SJCRH30 (cell line): ENCODE results near the gene CST3. TPM values are rescaled to one million over a fixed set of nuclear protein-coding genes. Genes with fewer than 3 reads are reported as not detected.

ENCODE experiments used
- DNase-seq, 2 experiments: peaks; one replicate each; pipeline ENCODE4 v3.0.0-alpha.2; 2015 to 2020
- H3K27ac ChIP-seq: fragments of 250-450 bp; sonication (Bioruptor Pico); 2 replicates; pipeline ENCODE4 v1.5.1; 2020; ENCODE audit warnings: mild to moderate bottlenecking, moderate library complexity
- H3K27me3 ChIP-seq: fragments of 250-450 bp; sonication (Bioruptor Pico); 2 replicates; pipeline ENCODE4 v1.5.1; 2020; ENCODE audit warnings: mild to moderate bottlenecking, moderate library complexity
- H3K36me3 ChIP-seq: fragments of 250-450 bp; sonication (Bioruptor Pico); 2 replicates; pipeline ENCODE4 v1.5.1; 2020; ENCODE audit warnings: mild to moderate bottlenecking, moderate library complexity
- H3K4me1 ChIP-seq: fragments of 250-450 bp; sonication (Bioruptor Pico); 2 replicates; pipeline ENCODE4 v1.5.1; 2020; ENCODE audit warnings: mild to moderate bottlenecking, moderate library complexity
- H3K4me3 ChIP-seq: fragments of 250-450 bp; sonication (Bioruptor Pico); 2 replicates; pipeline ENCODE4 v1.5.1; 2020; ENCODE audit warnings: mild to moderate bottlenecking, moderate library complexity
- H3K9me3 ChIP-seq: fragments of 250-450 bp; sonication (Bioruptor Pico); replicated peaks from 2 replicates; pipeline ENCODE4 v1.5.1; 2020; ENCODE audit warnings: mild to moderate bottlenecking, moderate library complexity
- total RNA-seq: library from RNA; depleted of rRNA; stranded (reverse); fragments of >200 nt; shearing (Covaris generic); gene quantifications from 2 replicates; pipeline ENCODE4 v1.2.3, GENCODE V29; 2014

Gene CST3
- total RNA-seq, 1 experiment from 2014 or later = 67.6 TPM

DNA sequence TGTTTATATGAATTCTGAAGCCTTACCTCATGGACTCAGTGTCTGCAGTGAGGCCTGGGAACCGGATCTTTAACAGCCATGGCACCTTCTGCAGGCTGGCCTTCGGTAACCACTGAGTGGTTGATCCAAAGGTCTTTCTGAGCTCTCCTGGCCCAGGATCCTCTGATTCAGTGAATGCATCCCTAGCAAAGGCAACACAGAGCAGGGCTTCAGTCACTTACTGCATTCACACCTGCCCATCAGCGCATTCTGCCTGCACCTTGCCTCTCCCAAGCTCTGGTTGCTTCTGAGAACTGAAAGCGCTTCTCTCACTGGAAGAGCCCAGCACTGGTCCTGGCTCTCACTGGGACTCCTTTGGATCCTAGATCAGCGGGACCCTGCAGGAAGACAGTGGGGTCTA, 23.6 kb downstream of the CST3 start:
- Histone ChIP-seq H3K9me3 (no peaks in the 10 kb centered on the region), H3K4me3 (no peak overlapping the region), H3K27me3 (peaks cover 17% of the 10 kb centered on the region; the same call in 1 of the 2 replicates), H3K27ac (no peak overlapping the region), H3K36me3 (no peaks in the 10 kb centered on the region), H3K4me1 (no peaks in the 10 kb centered on the region)
- DNase-seq = no peak

DNA sequence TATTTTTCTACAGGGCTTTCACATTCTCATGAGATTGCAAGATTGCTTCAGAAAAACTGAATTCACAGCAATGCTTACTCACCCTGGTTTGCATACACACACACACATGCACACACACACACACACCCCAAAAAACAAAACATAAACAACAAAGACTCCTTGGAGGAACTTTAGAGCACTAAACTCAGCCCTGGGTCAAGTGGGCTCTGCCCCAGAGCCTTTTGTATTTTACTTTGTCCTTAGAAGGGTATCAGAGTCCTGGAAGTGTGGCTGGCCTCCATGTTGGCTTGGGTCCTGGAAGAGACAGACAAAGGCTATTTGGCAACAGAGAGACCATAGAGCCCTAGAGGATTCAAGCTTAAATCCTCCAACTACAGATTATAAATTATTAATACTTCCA, 24.1 kb downstream of the CST3 start:
- Histone ChIP-seq H3K4me1 (no peaks in the 10 kb centered on the region), H3K36me3 (no peaks in the 10 kb centered on the region), H3K9me3 (no peaks in the 10 kb centered on the region), H3K4me3 (no peak overlapping the region), H3K27me3 (peaks cover 17% of the 10 kb centered on the region; the same call in 1 of the 2 replicates), H3K27ac (no peak overlapping the region)
- no peak for DNase-seq

- Histone ChIP-seq H3K4me3 (no peak overlapping the region), H3K9me3 (no peaks in the 10 kb centered on the region), H3K4me1 (no peaks in the 10 kb centered on the region), H3K27me3 (peaks cover 17% of the 10 kb centered on the region; the same call in 1 of the 2 replicates), H3K36me3 (no peaks in the 10 kb centered on the region), H3K27ac (no peak overlapping the region)
- no peak for DNase-seq
These were observed 25.4 kb downstream of the CST3 start for GRCh38 chr20:23612396-23612795.

DNA sequence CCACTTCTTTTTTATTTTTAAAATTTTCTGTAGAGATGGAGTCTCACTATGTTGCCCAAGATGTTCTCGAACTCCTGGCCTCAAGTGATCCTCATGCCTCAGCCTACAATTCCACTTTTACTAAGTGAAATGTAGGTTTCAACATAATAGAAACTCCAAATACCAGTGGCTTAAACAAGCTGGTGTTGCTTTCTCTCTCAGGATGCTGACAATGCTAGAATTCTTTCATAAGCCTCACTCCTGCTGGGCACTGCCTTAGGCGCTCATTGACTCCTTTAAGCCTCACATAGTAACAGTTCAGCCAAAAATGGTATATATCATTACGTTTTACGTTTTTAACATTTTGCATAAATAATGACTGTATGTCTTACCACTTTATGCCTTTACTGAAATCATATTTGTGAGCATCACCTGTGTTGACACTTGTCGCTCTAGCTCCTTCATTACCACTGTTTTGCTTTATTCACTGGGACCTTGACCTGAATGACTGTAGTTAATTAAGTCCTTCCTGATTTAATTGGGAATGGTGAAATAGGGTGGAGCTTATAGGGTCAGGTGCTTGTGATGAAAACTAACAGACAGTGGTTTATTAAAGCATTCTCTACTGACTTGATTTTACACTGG, 28.2 kb downstream of the CST3 start:
- H3K27me3 ChIP-seq = peaks cover 14% of the 10 kb centered on the region; the same call in 1 of the 2 replicates
- H3K4me1 ChIP-seq = no peaks in the 10 kb centered on the region
- H3K9me3 ChIP-seq = no peaks in the 10 kb centered on the region
- no peak overlapping the region for H3K4me3 ChIP-seq
- no peak for DNase-seq
- H3K27ac ChIP-seq = no peak overlapping the region
- no peaks in the 10 kb centered on the region for H3K36me3 ChIP-seq

DNA sequence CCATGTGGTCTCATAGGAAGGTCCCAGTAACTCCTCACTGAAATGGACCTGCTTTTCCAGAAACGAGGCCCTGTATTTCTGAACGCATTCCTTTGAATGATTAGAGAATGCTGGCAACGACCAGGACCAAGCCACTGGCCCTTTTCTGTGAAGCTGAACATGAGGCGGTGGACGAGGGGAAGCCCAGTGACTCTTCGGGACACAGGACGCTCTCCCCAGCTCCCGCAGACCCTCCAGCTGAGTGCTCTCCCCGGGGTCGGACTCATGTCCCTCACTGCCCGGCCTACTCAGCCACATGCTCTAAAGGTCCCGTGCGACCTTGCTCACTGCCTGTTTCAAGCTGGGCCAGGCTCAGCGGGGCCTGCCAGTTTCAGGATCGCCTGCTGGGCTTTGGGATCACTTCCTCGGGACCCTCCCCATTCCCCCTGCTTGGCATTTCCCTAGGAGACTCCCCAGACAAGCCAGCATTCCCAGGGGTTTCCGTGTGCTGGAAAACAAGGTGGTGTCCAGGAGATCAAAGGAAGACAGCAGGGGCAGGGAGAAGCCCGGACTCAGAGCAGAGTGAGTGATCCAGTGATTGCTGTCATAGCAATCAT, 29.4 kb downstream of the CST3 start:
- no peak for DNase-seq
- Histone ChIP-seq H3K9me3 (no peaks in the 10 kb centered on the region), H3K27ac (no peak overlapping the region), H3K4me3 (no peak overlapping the region), H3K36me3 (no peaks in the 10 kb centered on the region), H3K27me3 (peaks cover 14% of the 10 kb centered on the region; the same call in 1 of the 2 replicates), H3K4me1 (no peaks in the 10 kb centered on the region)

GRCh38 chr20:23607497-23608245, 30.1 kb downstream of the CST3 start:
- Histone ChIP-seq H3K9me3 (no peaks in the 10 kb centered on the region), H3K27me3 (peaks cover 14% of the 10 kb centered on the region; the same call in 1 of the 2 replicates), H3K4me3 (no peak overlapping the region), H3K36me3 (no peaks in the 10 kb centered on the region), H3K27ac (no peak overlapping the region), H3K4me1 (no peaks in the 10 kb centered on the region)
- DNase-seq = no peak

GRCh38 chr20:23606652-23607049, 31.1 kb downstream of the CST3 start:
- Histone ChIP-seq H3K9me3 (no peaks in the 10 kb centered on the region), H3K27me3 (peaks cover 14% of the 10 kb centered on the region; the same call in 1 of the 2 replicates), H3K4me1 (no peaks in the 10 kb centered on the region), H3K36me3 (no peaks in the 10 kb centered on the region), H3K4me3 (no peak overlapping the region), H3K27ac (no peak overlapping the region)
- DNase-seq = peak; percentile 78 to 86

DNA sequence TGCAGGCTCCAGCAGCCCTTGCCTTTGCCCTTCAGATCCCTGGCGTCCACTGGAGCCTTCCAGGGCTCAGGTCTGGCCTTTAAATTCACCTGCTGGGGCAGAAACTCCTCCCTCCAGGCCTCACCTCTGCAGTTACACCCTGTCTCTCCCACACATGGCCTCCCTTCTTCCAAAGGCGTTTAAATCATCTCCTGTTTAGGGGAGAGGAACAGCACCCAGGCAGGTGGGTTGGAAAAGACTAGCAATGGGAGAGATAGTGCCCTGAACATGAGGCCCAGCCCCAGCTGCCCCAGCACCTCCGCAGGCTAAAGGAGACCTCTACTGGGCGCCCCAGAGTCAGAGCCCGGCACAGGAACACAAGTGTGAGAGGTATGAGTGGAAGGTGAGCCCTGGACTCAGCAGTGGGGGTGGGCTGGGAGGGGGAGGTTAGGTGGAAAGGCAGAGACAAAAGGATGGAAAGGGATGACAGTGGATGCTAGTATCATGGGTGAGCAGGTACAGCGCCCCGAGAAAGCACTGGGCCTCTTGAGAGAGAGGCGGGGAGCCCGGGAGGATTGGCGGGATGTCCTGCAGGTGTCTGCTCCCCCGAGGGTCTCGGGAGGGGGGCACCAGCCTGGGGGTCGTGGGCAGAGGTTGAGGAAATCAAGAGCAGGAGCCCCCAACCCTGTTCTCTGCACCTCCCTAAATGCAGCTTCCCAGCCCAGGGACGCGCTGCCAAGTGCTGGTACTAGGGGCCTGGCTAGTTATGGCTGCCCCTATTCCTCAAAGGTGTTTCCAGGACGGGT, 31.7 kb downstream of the CST3 start, which contains the start of gene CST9:
CST9 (minus strand) TSS at position 51 of the 785 bp plus-strand sequence. CDS start 53 bp downstream, outside the sequence.
- Histone ChIP-seq H3K36me3 (no peaks in the 10 kb centered on the region), H3K9me3 (no peaks in the 10 kb centered on the region), H3K27me3 (peaks cover 10% of the 10 kb centered on the region; the same call in 1 of the 2 replicates), H3K4me1 (no peaks in the 10 kb centered on the region), H3K4me3 (no peak within 1 kb of the TSS), H3K27ac (no peak within 1 kb of the TSS)
- DNase-seq = no peak

DNA sequence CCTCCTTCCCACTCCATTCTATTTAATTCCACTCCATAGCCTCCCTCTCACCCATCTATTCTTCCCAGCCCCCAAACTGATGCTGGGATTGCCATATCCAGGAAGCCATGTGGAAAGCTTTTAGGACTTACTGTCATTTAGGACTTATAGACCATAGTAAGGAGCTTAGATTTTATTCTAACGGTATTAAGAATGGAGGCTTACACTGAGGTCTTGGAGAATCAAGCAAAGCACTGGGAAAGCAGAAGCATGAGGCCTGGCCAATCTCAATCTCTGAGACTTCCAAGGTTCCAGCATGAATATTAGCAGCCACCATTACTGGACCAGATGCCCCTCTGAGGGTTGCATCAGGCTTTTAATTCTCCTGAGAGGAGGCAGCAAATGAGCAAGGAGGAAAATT, 33.4 kb downstream of the CST3 start:
- Histone ChIP-seq H3K27me3 (no peaks in the 10 kb centered on the region), H3K9me3 (no peaks in the 10 kb centered on the region), H3K4me1 (no peaks in the 10 kb centered on the region), H3K4me3 (no peak overlapping the region), H3K27ac (no peak overlapping the region), H3K36me3 (no peaks in the 10 kb centered on the region)
- DNase-seq = no peak

- H3K4me1 ChIP-seq = no peaks in the 10 kb centered on the region
- no peak for DNase-seq
- H3K9me3 ChIP-seq = no peaks in the 10 kb centered on the region
- no peaks in the 10 kb centered on the region for H3K27me3 ChIP-seq
- H3K27ac ChIP-seq = no peak overlapping the region
- no peak overlapping the region for H3K4me3 ChIP-seq
- H3K36me3 ChIP-seq = no peaks in the 10 kb centered on the region
These were observed 34.4 kb downstream of the CST3 start for GRCh38 chr20:23603321-23603720.

DNA sequence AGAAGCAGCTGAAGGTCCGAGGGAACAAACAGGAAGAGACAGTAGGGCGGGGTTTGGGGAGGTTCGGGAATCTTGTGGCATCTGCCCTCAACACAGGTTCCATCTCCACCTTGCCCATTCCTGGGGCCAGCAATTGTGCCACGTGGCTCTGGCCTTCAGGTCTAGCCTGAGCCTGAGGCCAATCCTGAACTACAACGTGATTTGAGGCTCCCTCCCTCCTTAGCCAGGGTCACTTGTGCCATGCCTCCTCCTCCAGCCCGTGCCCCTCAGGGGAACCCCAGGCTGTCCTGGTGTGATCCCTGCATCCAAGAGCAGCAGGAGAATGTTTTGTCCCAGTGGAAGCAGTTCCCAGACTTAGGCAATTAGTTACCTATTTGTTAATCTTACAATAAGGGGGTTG, 35.1 kb downstream of the CST3 start:
- no peaks in the 10 kb centered on the region for H3K36me3 ChIP-seq
- H3K27ac ChIP-seq = no peak overlapping the region
- no peaks in the 10 kb centered on the region for H3K27me3 ChIP-seq
- no peak overlapping the region for H3K4me3 ChIP-seq
- H3K4me1 ChIP-seq = no peaks in the 10 kb centered on the region
- DNase-seq = no peak
- no peaks in the 10 kb centered on the region for H3K9me3 ChIP-seq

GRCh38 chr20:23602241-23602640, 35.5 kb downstream of the CST3 start:
- Histone ChIP-seq H3K9me3 (no peaks in the 10 kb centered on the region), H3K36me3 (no peaks in the 10 kb centered on the region), H3K27ac (no peak overlapping the region), H3K4me1 (no peaks in the 10 kb centered on the region), H3K4me3 (no peak overlapping the region), H3K27me3 (no peaks in the 10 kb centered on the region)
- DNase-seq = no peak

- H3K27ac ChIP-seq = no peak overlapping the region
- H3K4me1 ChIP-seq = no peaks in the 10 kb centered on the region
- no peaks in the 10 kb centered on the region for H3K36me3 ChIP-seq
- H3K27me3 ChIP-seq = no peaks in the 10 kb centered on the region
- H3K9me3 ChIP-seq = no peaks in the 10 kb centered on the region
- DNase-seq = no peak
- H3K4me3 ChIP-seq = no peak overlapping the region
These were observed 36.0 kb downstream of the CST3 start for GRCh38 chr20:23601715-23602114.

GRCh38 chr20:23598481-23598880, 39.3 kb downstream of the CST3 start:
- H3K9me3 ChIP-seq = no peaks in the 10 kb centered on the region
- H3K4me3 ChIP-seq = no peak overlapping the region
- H3K27ac ChIP-seq = no peak overlapping the region
- no peak for DNase-seq
- H3K36me3 ChIP-seq = no peaks in the 10 kb centered on the region
- no peaks in the 10 kb centered on the region for H3K27me3 ChIP-seq
- no peaks in the 10 kb centered on the region for H3K4me1 ChIP-seq
